SHP77 (cell line): Measurements from ENCODE around the gene LEMD3.

Experiments used
- DNase-seq, 2 experiments: peaks; one replicate each; lab custom pipeline; 2025; lab: John Stamatoyannopoulos, UW

Gene LEMD3

GRCh38 chr12:65208964-65209654 lies 39.7 kb downstream of the LEMD3 start:
- no peak for DNase-seq

- DNase-seq, result no peak
Measured at GRCh38 chr12:65209655-65210043, 40.3 kb downstream of the LEMD3 start.

GRCh38 chr12:65217086-65217485 lies 47.7 kb downstream of the LEMD3 start:
- no peak for DNase-seq

- DNase-seq, result no peak
Measured at GRCh38 chr12:65220761-65221160, 51.4 kb downstream of the LEMD3 start.

GRCh38 chr12:65229441-65229840 lies 60.1 kb downstream of the LEMD3 start:
- DNase-seq, result no peak

GRCh38 chr12:65232476-65233077 lies 63.2 kb downstream of the LEMD3 start:
- no peak for DNase-seq

GRCh38 chr12:65237153-65237552 lies 67.8 kb downstream of the LEMD3 start:
- no peak for DNase-seq

GRCh38 chr12:65238609-65239008 lies 69.2 kb downstream of the LEMD3 start:
- DNase-seq, result no peak

GRCh38 chr12:65248656-65249633 lies 79.6 kb downstream of the LEMD3 start:
- no peak for DNase-seq

- DNase-seq, result no peak
Measured at GRCh38 chr12:65252515-65252914, 83.1 kb downstream of the LEMD3 start.

GRCh38 chr12:65257986-65258385 lies 88.6 kb downstream of the LEMD3 start:
- DNase-seq, result no peak

- DNase-seq, result no peak
Measured at GRCh38 chr12:65259501-65259900, 90.1 kb downstream of the LEMD3 start.

GRCh38 chr12:65263777-65264176 lies 94.4 kb downstream of the LEMD3 start:
- no peak for DNase-seq

- no peak for DNase-seq
Measured at GRCh38 chr12:65266408-65266807, 97.0 kb downstream of the LEMD3 start.

- DNase-seq, result no peak
Measured at GRCh38 chr12:65269603-65270002, 100.2 kb downstream of the LEMD3 start.

GRCh38 chr12:65274602-65275272 lies 105.4 kb downstream of the LEMD3 start:
- no peak for DNase-seq

GRCh38 chr12:65275627-65276026 lies 106.2 kb downstream of the LEMD3 start:
- no peak for DNase-seq

GRCh38 chr12:65276916-65277530 lies 107.6 kb downstream of the LEMD3 start:
- DNase-seq, result no peak

GRCh38 chr12:65277994-65278575 lies 108.7 kb downstream of the LEMD3 start:
- DNase-seq, result no peak

GRCh38 chr12:65278576-65279368 lies 109.4 kb downstream of the LEMD3 start, which contains the start of gene MSRB3:
Gene MSRB3, plus strand, starts transcription at chr12:65278683. Its CDS starts 29,897 bp downstream, at chr12:65308580.
- DNase-seq, result no peak
